SK-N-SH treated with all-trans-retinoic acid at 6 μM for 48 hours (cell line): Measurements from ENCODE around the gene PINK1.

ENCODE experiments used
- BACH2 ChIP-seq: fragments of 250-450 bp; sonication (Bioruptor Pico); IDR thresholded peaks from 2 replicates; pipeline ENCODE4 v1.9.0; 2021; ENCODE audit warnings: mild to moderate bottlenecking, borderline replicate concordance
- ESRRG ChIP-seq: fragments of 250-450 bp; sonication (Bioruptor Pico); IDR thresholded peaks from 2 replicates; pipeline ENCODE4 v1.6.1; 2021; ENCODE audit warnings: mild to moderate bottlenecking
- GLIS3 ChIP-seq: fragments of 250-450 bp; sonication (Bioruptor Pico); IDR thresholded peaks from 2 replicates; pipeline ENCODE4 v1.5.0; 2020; ENCODE audit warnings: mild to moderate bottlenecking, moderate library complexity
- ISL1 ChIP-seq: fragments of 250-450 bp; sonication (Bioruptor Pico); IDR thresholded peaks from 2 replicates; pipeline ENCODE4 v2.1.2; 2022; ENCODE audit warnings: mild to moderate bottlenecking, moderate library complexity
- POU6F1 ChIP-seq: fragments of 250-450 bp; sonication (Bioruptor Pico); IDR thresholded peaks from 2 replicates; pipeline ENCODE4 v1.8.0; 2021; ENCODE audit warnings: low read depth, mild to moderate bottlenecking, moderate library complexity, borderline replicate concordance
- PPARA ChIP-seq: fragments of 250-450 bp; sonication (Bioruptor Pico); IDR thresholded peaks from 2 replicates; pipeline ENCODE4 v1.5.0; 2020; ENCODE audit warnings: mild to moderate bottlenecking, borderline replicate concordance
- RARB ChIP-seq: fragments of 250-450 bp; sonication (Bioruptor Pico); IDR thresholded peaks from 2 replicates; pipeline ENCODE4 v1.8.0; 2021; ENCODE audit warnings: mild to moderate bottlenecking, moderate library complexity
- ZC3H10 ChIP-seq: fragments of 250-450 bp; sonication (Bioruptor Pico); IDR thresholded peaks from 2 replicates; pipeline ENCODE4 v1.5.1; 2021; ENCODE audit warnings: mild to moderate bottlenecking, moderate library complexity
- ZFP30 ChIP-seq: fragments of 450-650 bp; formaldehyde crosslinking; IDR thresholded peaks from 2 replicates; pipeline ENCODE4 v1.5.0; 2022; ENCODE audit warnings: mild to moderate bottlenecking, moderate library complexity
- ZNF565 ChIP-seq: fragments of 450-650 bp; formaldehyde crosslinking; conservative IDR thresholded peaks from 2 replicates; pipeline ENCODE4 v1.5.0; 2020; ENCODE audit warnings: low read depth, mild to moderate bottlenecking, moderate library complexity
- ZNF70 ChIP-seq: fragments of 450-650 bp; formaldehyde crosslinking; IDR thresholded peaks from 2 replicates; pipeline ENCODE4 v1.5.0; 2020; ENCODE audit warnings: mild to moderate bottlenecking, moderate library complexity
- TF ChIP-seq, protein P1 (sequence below): fragments of 250-450 bp; sonication (Bioruptor Pico); IDR thresholded peaks from 2 replicates; pipeline ENCODE4 v1.5.0; 2020; ENCODE audit warnings: mild to moderate bottlenecking, moderate library complexity
- TF ChIP-seq, protein P2 (sequence below): fragments of 250-450 bp; sonication (Bioruptor Pico); IDR thresholded peaks from 2 replicates; pipeline ENCODE4 v1.8.0; 2020; ENCODE audit warnings: mild to moderate bottlenecking, moderate library complexity, borderline replicate concordance

- TF ChIP-seq, protein P1, sequence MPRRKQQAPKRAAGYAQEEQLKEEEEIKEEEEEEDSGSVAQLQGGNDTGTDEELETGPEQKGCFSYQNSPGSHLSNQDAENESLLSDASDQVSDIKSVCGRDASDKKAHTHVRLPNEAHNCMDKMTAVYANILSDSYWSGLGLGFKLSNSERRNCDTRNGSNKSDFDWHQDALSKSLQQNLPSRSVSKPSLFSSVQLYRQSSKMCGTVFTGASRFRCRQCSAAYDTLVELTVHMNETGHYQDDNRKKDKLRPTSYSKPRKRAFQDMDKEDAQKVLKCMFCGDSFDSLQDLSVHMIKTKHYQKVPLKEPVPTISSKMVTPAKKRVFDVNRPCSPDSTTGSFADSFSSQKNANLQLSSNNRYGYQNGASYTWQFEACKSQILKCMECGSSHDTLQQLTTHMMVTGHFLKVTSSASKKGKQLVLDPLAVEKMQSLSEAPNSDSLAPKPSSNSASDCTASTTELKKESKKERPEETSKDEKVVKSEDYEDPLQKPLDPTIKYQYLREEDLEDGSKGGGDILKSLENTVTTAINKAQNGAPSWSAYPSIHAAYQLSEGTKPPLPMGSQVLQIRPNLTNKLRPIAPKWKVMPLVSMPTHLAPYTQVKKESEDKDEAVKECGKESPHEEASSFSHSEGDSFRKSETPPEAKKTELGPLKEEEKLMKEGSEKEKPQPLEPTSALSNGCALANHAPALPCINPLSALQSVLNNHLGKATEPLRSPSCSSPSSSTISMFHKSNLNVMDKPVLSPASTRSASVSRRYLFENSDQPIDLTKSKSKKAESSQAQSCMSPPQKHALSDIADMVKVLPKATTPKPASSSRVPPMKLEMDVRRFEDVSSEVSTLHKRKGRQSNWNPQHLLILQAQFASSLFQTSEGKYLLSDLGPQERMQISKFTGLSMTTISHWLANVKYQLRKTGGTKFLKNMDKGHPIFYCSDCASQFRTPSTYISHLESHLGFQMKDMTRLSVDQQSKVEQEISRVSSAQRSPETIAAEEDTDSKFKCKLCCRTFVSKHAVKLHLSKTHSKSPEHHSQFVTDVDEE = no peak
- TF ChIP-seq ZNF70 (no peak), PPARA (no peak), BACH2 (CRISPR knock-in tag) (no peak), ISL1 (no peak), POU6F1 (CRISPR knock-in tag) (no peak), ZC3H10 (CRISPR knock-in tag) (no peak), RARB (no peak), ZNF565 (no peak), ESRRG (no peak), ZFP30 (CRISPR knock-in tag) (no peak), GLIS3 (no peak)
- TF ChIP-seq, protein P2, sequence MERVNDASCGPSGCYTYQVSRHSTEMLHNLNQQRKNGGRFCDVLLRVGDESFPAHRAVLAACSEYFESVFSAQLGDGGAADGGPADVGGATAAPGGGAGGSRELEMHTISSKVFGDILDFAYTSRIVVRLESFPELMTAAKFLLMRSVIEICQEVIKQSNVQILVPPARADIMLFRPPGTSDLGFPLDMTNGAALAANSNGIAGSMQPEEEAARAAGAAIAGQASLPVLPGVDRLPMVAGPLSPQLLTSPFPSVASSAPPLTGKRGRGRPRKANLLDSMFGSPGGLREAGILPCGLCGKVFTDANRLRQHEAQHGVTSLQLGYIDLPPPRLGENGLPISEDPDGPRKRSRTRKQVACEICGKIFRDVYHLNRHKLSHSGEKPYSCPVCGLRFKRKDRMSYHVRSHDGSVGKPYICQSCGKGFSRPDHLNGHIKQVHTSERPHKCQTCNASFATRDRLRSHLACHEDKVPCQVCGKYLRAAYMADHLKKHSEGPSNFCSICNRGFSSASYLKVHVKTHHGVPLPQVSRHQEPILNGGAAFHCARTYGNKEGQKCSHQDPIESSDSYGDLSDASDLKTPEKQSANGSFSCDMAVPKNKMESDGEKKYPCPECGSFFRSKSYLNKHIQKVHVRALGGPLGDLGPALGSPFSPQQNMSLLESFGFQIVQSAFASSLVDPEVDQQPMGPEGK (CRISPR knock-in tag) = no peak
Observed at GRCh38 chr1:20624709-20625108, 8.5 kb upstream of the PINK1 start.
